Left lung (tissue), 10 donors: ENCODE data around the gene AK3. TPM values are rescaled to one million over a fixed set of nuclear protein-coding genes. Genes with fewer than 3 reads are reported as not detected.
A peak's percentile ranks its signal among the peaks of the same experiment; 100 is the strongest.
"Not testable (repeated sequence)": the region's sequence is repeated elsewhere in the genome, so short reads cannot be mapped to it uniquely, and the experiment has no call there.

Experiments
- ATAC-seq: fragments of 200-7000 bp; cut with Tn5 transposase; one replicate; pipeline ENCODE4 v1.9.1; 2020; ENCODE audit warnings: moderate library complexity
- DNase-seq, 4 donors: peaks; one replicate each; pipeline ENCODE4 v3.0.0-alpha.2; 2013 to 2020
- H3K27ac ChIP-seq, 2 donors: fragments of 200-600 bp; sonication (generic) in 1 of 2; one replicate each; pipeline versions ENCODE4 v1.5.0 to v1.8.0; 2020 to 2021
- H3K27me3 ChIP-seq, 2 donors: fragments of 200-600 bp; sonication (generic) in 1 of 2; one replicate each; pipeline versions ENCODE4 v1.5.0 to v1.8.0; 2020 to 2021
- H3K36me3 ChIP-seq, 2 donors: fragments of 200-600 bp; sonication (generic) in 1 of 2; one replicate each; pipeline versions ENCODE4 v1.5.0 to v1.8.0; 2020 to 2021
- H3K4me1 ChIP-seq, 2 donors: fragments of 200-600 bp; one replicate each; pipeline ENCODE4 v1.8.0; 2021
- H3K4me3 ChIP-seq, 2 donors: fragments of 200-600 bp; sonication (generic) in 1 of 2; one replicate each; pipeline versions ENCODE4 v1.5.0 to v1.8.0; 2020 to 2021; ENCODE audit warnings: mild to moderate bottlenecking in 1 of 2
- H3K9me3 ChIP-seq, 2 donors: fragments of 200-600 bp; sonication (generic) in 1 of 2; one replicate each; pipeline versions ENCODE4 v1.5.0 to v1.8.0; 2020 to 2021
- intact Hi-C, 2 donors: fragments of 100-400 bp; cut with DNase I; formaldehyde crosslinking; loops; one replicate each; pipeline versions ENCODE4 v1.11.2 to v1.14.2; 2022
- polyA plus RNA-seq, 6 donors: library from polyadenylated mRNA; unstranded; fragments of 120-200 nt; gene quantifications; one replicate each; pipeline ENCODE4 v1.2.1, GENCODE V29; 2013; ENCODE audit not compliant: insufficient read length in 6 of 6
- total RNA-seq, 2 donors: library from RNA; stranded (reverse); fragmentation: NEBNext Ultra II Directional; extraction: Animal tissue kit (Norgen Biotek cat#: 25700); gene quantifications; one replicate each; pipeline ENCODE4 v1.2.1, GENCODE V29; 2021
- TF ChIP-seq, protein P1 (sequence below), 2 donors: fragments of 200-600 bp; sonication (generic) in 1 of 2; IDR thresholded peaks; one replicate each; pipeline versions ENCODE4 v1.5.0 to v1.8.0; 2021; ENCODE audit warnings: antibody characterized with exemption in 2 of 2
- donor health status: DM: no; HTN: yes; CAD: no.
- donor health status: DM: no; HTN: no; CAD: no.

The AK3 gene
- total and polyA plus RNA-seq, 8 donors = 44.8 to 78.6 (median 67.7) TPM

DNA sequence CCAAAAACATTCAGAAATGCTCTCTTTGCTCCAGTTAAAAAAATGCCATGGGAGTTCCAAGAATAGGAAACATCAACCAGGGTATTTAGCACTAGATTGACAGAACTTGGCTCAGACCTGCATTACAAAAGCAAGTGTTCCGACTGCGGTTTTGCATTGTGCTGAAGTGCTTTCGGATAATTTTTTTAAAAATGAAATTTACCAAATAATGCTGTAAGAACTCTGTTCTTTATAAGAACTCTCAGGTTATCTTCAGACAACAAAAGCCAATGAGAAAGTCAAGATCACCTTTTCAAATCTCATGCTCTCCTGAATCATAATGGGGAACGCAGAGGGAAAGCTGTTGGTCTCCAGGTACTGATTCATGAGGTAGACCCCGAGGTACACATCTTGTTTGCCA, 79.4 kb downstream of the AK3 start:
- H3K4me1 ChIP-seq = peaks cover 13 to 62% of the 10 kb centered on the region in 2 donors
- peak overlapping the region; percentile 78 to 79 for H3K4me3 ChIP-seq
- no peaks in the 10 kb centered on the region for H3K36me3 ChIP-seq
- no peaks in the 10 kb centered on the region for H3K9me3 ChIP-seq
- no peak for ATAC-seq
- intact Hi-C loops = no loop called here
- H3K27me3 ChIP-seq = no peaks in the 10 kb centered on the region
- TF ChIP-seq, protein P1, sequence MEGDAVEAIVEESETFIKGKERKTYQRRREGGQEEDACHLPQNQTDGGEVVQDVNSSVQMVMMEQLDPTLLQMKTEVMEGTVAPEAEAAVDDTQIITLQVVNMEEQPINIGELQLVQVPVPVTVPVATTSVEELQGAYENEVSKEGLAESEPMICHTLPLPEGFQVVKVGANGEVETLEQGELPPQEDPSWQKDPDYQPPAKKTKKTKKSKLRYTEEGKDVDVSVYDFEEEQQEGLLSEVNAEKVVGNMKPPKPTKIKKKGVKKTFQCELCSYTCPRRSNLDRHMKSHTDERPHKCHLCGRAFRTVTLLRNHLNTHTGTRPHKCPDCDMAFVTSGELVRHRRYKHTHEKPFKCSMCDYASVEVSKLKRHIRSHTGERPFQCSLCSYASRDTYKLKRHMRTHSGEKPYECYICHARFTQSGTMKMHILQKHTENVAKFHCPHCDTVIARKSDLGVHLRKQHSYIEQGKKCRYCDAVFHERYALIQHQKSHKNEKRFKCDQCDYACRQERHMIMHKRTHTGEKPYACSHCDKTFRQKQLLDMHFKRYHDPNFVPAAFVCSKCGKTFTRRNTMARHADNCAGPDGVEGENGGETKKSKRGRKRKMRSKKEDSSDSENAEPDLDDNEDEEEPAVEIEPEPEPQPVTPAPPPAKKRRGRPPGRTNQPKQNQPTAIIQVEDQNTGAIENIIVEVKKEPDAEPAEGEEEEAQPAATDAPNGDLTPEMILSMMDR (IDR thresholded peaks at IDR 0.05) = no peak
- peak overlapping the region; percentile 84 to 87 for H3K27ac ChIP-seq
- DNase-seq = no peak

DNA sequence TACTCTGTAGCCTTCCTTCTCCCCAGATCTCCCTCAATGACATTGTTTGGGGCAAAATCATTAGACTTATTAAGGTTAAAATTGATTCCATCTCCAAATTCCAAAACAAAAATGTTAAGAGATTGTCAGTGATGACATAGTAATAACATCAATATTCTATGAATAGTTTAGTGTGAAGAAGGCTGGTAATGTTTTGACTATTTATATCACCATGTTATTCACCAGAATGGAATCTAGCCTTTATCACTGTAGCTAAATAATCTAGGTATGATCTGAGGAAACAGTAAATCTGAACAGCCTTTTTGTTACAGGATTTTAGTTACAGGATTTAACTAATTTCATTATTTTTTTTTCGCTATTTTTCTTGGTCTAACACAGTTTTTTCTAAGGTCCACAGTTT, 79.8 kb downstream of the AK3 start:
- H3K27ac ChIP-seq = no peak overlapping the region
- peaks cover 13 to 58% of the 10 kb centered on the region in 2 donors for H3K4me1 ChIP-seq
- H3K27me3 ChIP-seq = no peaks in the 10 kb centered on the region
- no peaks in the 10 kb centered on the region for H3K36me3 ChIP-seq
- H3K4me3 ChIP-seq = no peak overlapping the region
- TF ChIP-seq, protein P1 (IDR thresholded peaks at IDR 0.05) = no peak
- intact Hi-C loops = no loop called here
- no peak for ATAC-seq
- DNase-seq = no peak
- no peaks in the 10 kb centered on the region for H3K9me3 ChIP-seq

DNA sequence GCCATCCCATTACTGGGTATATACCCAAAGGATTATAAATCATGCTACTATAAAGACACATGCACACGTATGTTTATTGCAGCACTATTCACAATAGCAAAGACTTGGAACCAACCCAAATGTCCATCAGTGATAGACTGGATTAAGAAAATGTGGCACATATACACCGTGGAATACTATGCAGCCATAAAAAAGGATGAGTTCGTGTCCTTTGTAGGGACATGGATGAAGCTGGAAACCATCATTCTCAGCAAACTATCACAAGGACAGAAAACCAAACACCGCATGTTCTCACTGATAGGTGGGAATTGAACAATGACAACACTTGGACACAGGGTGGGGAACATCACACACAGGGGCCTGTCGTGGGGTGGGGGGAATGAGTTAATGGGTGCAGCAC, 80.3 kb downstream of the AK3 start:
- DNase-seq, intact Hi-C loops, H3K27ac ChIP-seq, H3K36me3 ChIP-seq, H3K27me3 ChIP-seq, H3K4me3 ChIP-seq, H3K9me3 ChIP-seq, ATAC-seq: not testable (repeated sequence)
- H3K4me1 ChIP-seq = peaks cover 13 to 53% of the 10 kb centered on the region in 2 donors

Other genes with a start within 250 kb of the AK3 start
- 1 to 10 TPM; 5.7 to 6.3 TPM for gene PLPP6, start 78.9 kb downstream of the AK3 start, total RNA-seq
- gene PLPP6, start 78.9 kb downstream of the AK3 start, polyA plus RNA-seq = 10 to 100 TPM in 3 of 6 donors, 1 to 10 TPM in 3; 9.2 to 10.5 (median 10.1) TPM
- gene SPATA6L, start 74.7 kb downstream of the AK3 start, total RNA-seq = 10 to 100 TPM in 1 of 2 donors, 1 to 10 TPM in 1; 9.4 to 10.1 TPM
- gene SPATA6L, start 74.7 kb downstream of the AK3 start, polyA plus RNA-seq = 1 to 10 TPM; 3.2 to 9.3 (median 7.6) TPM
- 10 to 100 TPM; 14.5 to 16.4 TPM for gene CDC37L1, start 61.6 kb downstream of the AK3 start, total RNA-seq
- gene CDC37L1, start 61.6 kb downstream of the AK3 start, polyA plus RNA-seq = 10 to 100 TPM; 13.9 to 19.2 (median 15.8) TPM
- gene RCL1, start 51.7 kb upstream of the AK3 start, total RNA-seq = 10 to 100 TPM; 11.2 to 22.6 TPM
- 10 to 100 TPM; 17.3 to 21.6 (median 18.2) TPM for gene RCL1, start 51.7 kb upstream of the AK3 start, polyA plus RNA-seq
- gene JAK2, start 244.1 kb upstream of the AK3 start, total RNA-seq = 10 to 100 TPM; 15.0 to 27.3 TPM
- 10 to 100 TPM; 13.6 to 16.4 (median 15.3) TPM for gene JAK2, start 244.1 kb upstream of the AK3 start, polyA plus RNA-seq